Glutamatergic neuron (in vitro differentiated cells): ENCODE measurements around the gene SMIM5. TPM values are rescaled to one million over a fixed set of nuclear protein-coding genes. Genes with fewer than 3 reads are reported as not detected.
"Not testable (repeated sequence)": the region's sequence is repeated elsewhere in the genome, so short reads cannot be mapped to it uniquely, and the experiment has no call there.

Experiments
- DNase-seq: peaks from one replicate; pipeline ENCODE4 v3.0.0; 2022
- H3K27ac Mint-ChIP-seq: one replicate; pipeline ENCODE4 v1.8.0; 2020; ENCODE audit warnings: mild to moderate bottlenecking, mixed read lengths, inconsistent platforms; ENCODE audit not compliant: unreplicated experiment
- H3K27me3 Mint-ChIP-seq: one replicate; pipeline ENCODE4 v1.8.0; 2020; ENCODE audit warnings: mild to moderate bottlenecking, moderate library complexity, mixed read lengths, inconsistent platforms; ENCODE audit not compliant: unreplicated experiment
- H3K36me3 Mint-ChIP-seq: one replicate; pipeline ENCODE4 v1.8.0; 2020; ENCODE audit warnings: mild to moderate bottlenecking, mixed read lengths, inconsistent platforms; ENCODE audit not compliant: unreplicated experiment
- H3K4me1 Mint-ChIP-seq: one replicate; pipeline ENCODE4 v1.8.0; 2020; ENCODE audit warnings: mild to moderate bottlenecking, low read depth, mixed read lengths, inconsistent platforms; ENCODE audit not compliant: unreplicated experiment
- H3K4me3 Mint-ChIP-seq: one replicate; pipeline ENCODE4 v1.8.0; 2020; ENCODE audit warnings: mild to moderate bottlenecking, mixed read lengths, inconsistent platforms; ENCODE audit not compliant: unreplicated experiment
- H3K9me3 Mint-ChIP-seq: one replicate; pipeline ENCODE4 v1.8.0; 2020; ENCODE audit warnings: mild to moderate bottlenecking, moderate library complexity, mixed read lengths, inconsistent platforms; ENCODE audit not compliant: unreplicated experiment
- CTCF ChIP-seq: fragments of 200-600 bp; sonication (generic); IDR thresholded peaks from one replicate; pipeline ENCODE4 v1.5.0; 2021; ENCODE audit not compliant: partially characterized antibody, unreplicated experiment
- total RNA-seq: library from RNA; stranded (reverse); fragmentation: NEBNext Ultra II Directional; extraction: Animal tissue kit (Norgen Biotek cat#: 25700); gene quantifications from one replicate; pipeline ENCODE4 v1.2.1, GENCODE V29; 2021; ENCODE audit not compliant: unreplicated experiment

SMIM5 gene
- total RNA-seq, 1 donor from 2014 or later, result 0.20 TPM

DNA sequence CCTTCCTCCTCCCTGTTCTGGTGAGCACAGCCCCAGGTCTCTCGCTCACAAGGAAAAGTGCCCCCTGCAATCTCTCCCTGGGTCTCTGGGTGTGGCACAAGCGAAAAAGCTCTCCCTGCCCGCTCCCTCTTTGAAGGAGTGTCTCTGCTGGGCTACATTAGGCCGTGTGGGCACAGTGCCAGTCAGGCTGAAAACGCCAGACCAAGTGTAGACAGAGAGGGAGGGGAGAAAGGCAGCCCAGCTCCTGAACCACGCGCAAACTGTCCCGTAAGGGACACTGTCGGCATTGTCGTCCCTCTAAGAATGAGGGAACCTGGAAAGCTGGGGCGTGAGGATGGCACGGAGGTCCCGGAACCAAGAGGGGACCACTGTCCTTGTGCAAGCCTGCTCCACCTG is 3.9 kb downstream of the SMIM5 start:
- peak; percentile 10 for DNase-seq
- H3K9me3 Mint-ChIP-seq, result peaks cover 2% of the 10 kb centered on the region
- H3K27me3 Mint-ChIP-seq, result peaks cover 4% of the 10 kb centered on the region
- peaks cover 22% of the 10 kb centered on the region for H3K4me1 Mint-ChIP-seq
- no peak overlapping the region for H3K27ac Mint-ChIP-seq
- H3K4me3 Mint-ChIP-seq, result no peak overlapping the region
- H3K36me3 Mint-ChIP-seq, result no peaks in the 10 kb centered on the region
- no peak for TF ChIP-seq CTCF

GRCh38 chr17:75637551-75637950 is 4.3 kb downstream of the SMIM5 start:
- DNase-seq, result peak; percentile 11
- Mint-ChIP-seq H3K36me3 (no peaks in the 10 kb centered on the region), H3K9me3 (peaks cover 2% of the 10 kb centered on the region), H3K4me1 (peaks cover 22% of the 10 kb centered on the region), H3K27ac (no peak overlapping the region), H3K4me3 (no peak overlapping the region), H3K27me3 (peaks cover 4% of the 10 kb centered on the region)
- TF ChIP-seq CTCF, result no peak

GRCh38 chr17:75638039-75638438 is 4.8 kb downstream of the SMIM5 start:
- not testable (repeated sequence) for H3K36me3 Mint-ChIP-seq, H3K27ac Mint-ChIP-seq, H3K4me3 Mint-ChIP-seq, DNase-seq, H3K9me3 Mint-ChIP-seq, H3K27me3 Mint-ChIP-seq
- H3K4me1 Mint-ChIP-seq, result peaks cover 22% of the 10 kb centered on the region

DNA sequence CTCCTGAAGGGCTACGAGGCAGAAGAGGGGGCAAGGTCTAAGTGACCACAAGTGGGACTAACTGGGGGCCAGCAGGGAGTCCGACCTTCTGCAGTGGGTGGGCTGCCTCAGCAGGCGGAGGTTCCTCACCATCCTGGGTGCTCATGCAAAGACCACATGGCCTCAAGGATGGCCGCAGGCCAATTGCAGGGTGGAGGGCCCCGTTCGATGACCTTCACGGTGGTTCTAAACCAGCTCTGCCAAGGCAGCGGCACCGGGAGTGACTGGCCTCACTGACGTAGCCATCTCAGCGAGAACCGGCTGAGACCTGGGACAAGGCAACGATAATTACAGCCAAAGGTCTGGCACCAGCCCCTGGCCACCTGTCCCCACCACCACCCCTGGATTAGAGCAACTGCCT is 5.7 kb downstream of the SMIM5 start:
- DNase-seq, result no peak
- Mint-ChIP-seq H3K4me1 (peaks cover 17% of the 10 kb centered on the region), H3K4me3 (no peak overlapping the region), H3K27ac (no peak overlapping the region), H3K27me3 (peaks cover 4% of the 10 kb centered on the region), H3K9me3 (peaks cover 2% of the 10 kb centered on the region), H3K36me3 (no peaks in the 10 kb centered on the region)
- TF ChIP-seq CTCF, result no peak

GRCh38 chr17:75639327-75639726 is 6.1 kb downstream of the SMIM5 start:
- Mint-ChIP-seq H3K9me3 (peaks cover 2% of the 10 kb centered on the region), H3K36me3 (no peaks in the 10 kb centered on the region), H3K27me3 (peaks cover 4% of the 10 kb centered on the region), H3K4me1 (peaks cover 16% of the 10 kb centered on the region), H3K4me3 (no peak overlapping the region), H3K27ac (no peak overlapping the region)
- DNase-seq, result no peak
- no peak for TF ChIP-seq CTCF
